Uterus (tissue), 2 donors: ENCODE results near the gene UNKL.

ENCODE experiments used
- CTCF ChIP-seq, 4 experiments: fragments of 200-600 bp in 2 of 4; fragments of 450-650 bp in 2 of 4; sonication (generic) in 2 of 4; IDR thresholded peaks; one replicate each; pipeline ENCODE4 v1.5.1; 2016 to 2019; ENCODE audit warnings: antibody characterized with exemption in 4 of 4, mild to moderate bottlenecking in 2 of 4, moderate library complexity in 1 of 4
- POLR2A ChIP-seq, 2 donors: fragments of 450-650 bp; IDR thresholded peaks; one replicate each; pipeline ENCODE4 v1.6.1; 2016; ENCODE audit warnings: antibody characterized with exemption in 2 of 2, mild to moderate bottlenecking in 1 of 2, moderate library complexity in 1 of 2

GRCh38 chr16:1407753-1408152 is 6.8 kb downstream of the UNKL start:
- no peak for TF ChIP-seq POLR2A (IDR thresholded peaks at IDR 0.05)
- no peak for TF ChIP-seq CTCF (IDR thresholded peaks at IDR 0.05)
